HCT116 (cell line): ENCODE measurements around the gene RBCK1. TPM values are rescaled to one million over a fixed set of nuclear protein-coding genes. Genes with fewer than 3 reads are reported as not detected.

Source experiments
- ATAC-seq: fragments of 200-7000 bp; cut with Tn5 transposase; 2 replicates; pipeline ENCODE4 v1.9.1; 2020; ENCODE audit warnings: mild to moderate bottlenecking, moderate library complexity
- BruUV-seq: library from RNA; stranded (reverse); fragments of 400-500 nt; replicated peaks from 2 replicates; lab custom pipeline; 2021; lab: Mats Ljungman, UMichigan
- CTCF ChIA-PET: fragments of 300-600 bp; sonication (Branson Sonifier 250); formaldehyde crosslinking; loops from one replicate; lab custom pipeline; 2021; ENCODE audit warnings: antibody characterized with exemption; lab: Charles Lee
- POLR2A ChIA-PET: fragments of 300-600, 350-600 bp; sonication (Branson Sonifier 250); formaldehyde crosslinking; loops from one replicate; lab custom pipeline; 2021; ENCODE audit warnings: antibody characterized with exemption; lab: Charles Lee
- RAD21 ChIA-PET, 2 experiments: fragments of 300-600 bp; sonication (Branson Sonifier 250); formaldehyde crosslinking; loops; one replicate each; lab custom pipeline; 2023; ENCODE audit warnings: low total read pairs in 2 of 2; ENCODE audit not compliant: uncharacterized antibody in 2 of 2, unreplicated experiment in 2 of 2, low non-redundant PET in 1 of 2; lab: Charles Lee
- DNase-seq: peaks from one replicate; pipeline ENCODE4 v3.0.0-alpha.2; 2010; ENCODE audit warnings: low read depth, low spot score
- H2AFZ ChIP-seq: fragments of 200-600 bp; shearing (Covaris generic), sonication (generic); 2 replicates; pipeline ENCODE4 v1.6.1; 2017; ENCODE audit warnings: low read depth, mixed run types, mixed read lengths, antibody characterized with exemption, low read length; ENCODE audit not compliant: poor library complexity, severe bottlenecking
- H3K27ac ChIP-seq: 2 replicates; pipeline ENCODE4 v1.5.1; 2012; ENCODE audit warnings: low read depth, low read length
- H3K27me3 ChIP-seq: fragments of 200-600 bp; sonication (generic); 2 replicates; pipeline ENCODE4 v1.6.1; 2016; ENCODE audit warnings: mixed run types, low read length, mixed read lengths; ENCODE audit not compliant: insufficient read depth
- H3K36me3 ChIP-seq, 2 experiments: fragments of 200-500 bp in 1 of 2; fragments of 200-600 bp in 1 of 2; sonication (Bioruptor generic) in 1 of 2; sonication (generic) in 1 of 2; 2 replicates each; pipeline versions ENCODE4 v1.5.1 to v1.6.1; 2014 to 2016; ENCODE audit warnings: low read length in 2 of 2, inconsistent platforms in 1 of 2, mixed read lengths in 1 of 2, mixed run types in 1 of 2; ENCODE audit not compliant: insufficient read depth in 2 of 2, control insufficient read depth in 1 of 2
- H3K4me1 ChIP-seq, 2 experiments: fragments of 200-600 bp in 1 of 2; sonication (generic) in 1 of 2; 2 replicates each; pipeline versions ENCODE4 v1.5.1 to v1.6.1; 2012 to 2017; ENCODE audit warnings: low read length in 2 of 2, inconsistent platforms in 1 of 2, mild to moderate bottlenecking in 1 of 2, mixed read lengths in 1 of 2, mixed run types in 1 of 2, moderate library complexity in 1 of 2; ENCODE audit not compliant: insufficient read depth in 2 of 2, control insufficient read depth in 1 of 2
- H3K4me2 ChIP-seq: fragments of 200-600 bp; sonication (generic); 2 replicates; pipeline ENCODE4 v1.6.1; 2017; ENCODE audit warnings: mixed run types, low read length, mixed read lengths
- H3K4me3 ChIP-seq, 2 experiments: fragments of 200-600 bp in 1 of 2; sonication (generic) in 1 of 2; replicated peaks in 1 of 2; 2 replicates each; pipeline ENCODE4 v1.5.1; 2011 to 2016; ENCODE audit warnings: low read length in 2 of 2, control low read depth in 1 of 2, low read depth in 1 of 2, mild to moderate bottlenecking in 1 of 2, mixed read lengths in 1 of 2, mixed run types in 1 of 2
- H3K79me2 ChIP-seq: fragments of 200-600 bp; sonication (generic); 2 replicates; pipeline ENCODE4 v1.6.1; 2017; ENCODE audit warnings: mild to moderate bottlenecking, mixed run types, low read length, moderate library complexity, mixed read lengths; ENCODE audit not compliant: insufficient read depth
- H3K9ac ChIP-seq: fragments of 200-600 bp; sonication (generic); 2 replicates; pipeline ENCODE4 v1.6.1; 2016; ENCODE audit warnings: low read length, mixed read lengths
- H3K9me2 ChIP-seq: fragments of 200-600 bp; sonication (generic), shearing (Covaris generic); 2 replicates; pipeline ENCODE4 v1.6.1; 2017; ENCODE audit warnings: mixed run types, mild to moderate bottlenecking, moderate library complexity; ENCODE audit not compliant: insufficient read depth
- H3K9me3 ChIP-seq, 2 experiments: fragments of 200-500 bp in 1 of 2; fragments of 200-600 bp in 1 of 2; sonication (Bioruptor generic) in 1 of 2; sonication (generic) in 1 of 2; 2 replicates each; pipeline ENCODE4 v1.6.1; 2014 to 2017; ENCODE audit warnings: low read length in 2 of 2, mixed read lengths in 2 of 2, inconsistent platforms in 1 of 2, low read depth in 1 of 2, mild to moderate bottlenecking in 1 of 2, mixed run types in 1 of 2, moderate library complexity in 1 of 2; ENCODE audit not compliant: control insufficient read depth in 1 of 2, insufficient read depth in 1 of 2
- H4K20me1 ChIP-seq: fragments of 200-600 bp; sonication (generic), shearing (Covaris generic); 2 replicates; pipeline ENCODE4 v1.6.1; 2017; ENCODE audit warnings: mixed run types, mild to moderate bottlenecking, moderate library complexity; ENCODE audit not compliant: insufficient read depth
- ATF3 ChIP-seq: IDR thresholded peaks from 2 replicates; pipeline ENCODE4 v1.6.1; 2012
- CBX3 ChIP-seq: IDR thresholded peaks from 2 replicates; pipeline ENCODE4 v1.6.1; 2012; ENCODE audit warnings: low read depth
- EGR1 ChIP-seq: IDR thresholded peaks from 2 replicates; pipeline ENCODE4 v1.6.1; 2012; ENCODE audit warnings: low read depth
- FOSL1 ChIP-seq: IDR thresholded peaks from 2 replicates; pipeline ENCODE4 v1.6.1; 2012; ENCODE audit warnings: low read depth
- POLR2A ChIP-seq: IDR thresholded peaks from 2 replicates; pipeline ENCODE4 v1.7.0; 2011; ENCODE audit warnings: borderline replicate concordance; ENCODE audit not compliant: insufficient read depth, insufficient read length; ENCODE audit errors: extremely low read depth
- POLR2AphosphoS5 ChIP-seq: IDR thresholded peaks from 2 replicates; pipeline ENCODE4 v1.6.1; 2011; ENCODE audit warnings: mild to moderate bottlenecking, low read depth, low read length, moderate library complexity
- RAD21 ChIP-seq: IDR thresholded peaks from 2 replicates; pipeline ENCODE4 v1.6.1; 2012; ENCODE audit warnings: low read depth, mild to moderate bottlenecking
- SP1 ChIP-seq: IDR thresholded peaks from 2 replicates; pipeline ENCODE4 v1.6.1; 2012; ENCODE audit warnings: low read depth
- TCF7L2 ChIP-seq: IDR thresholded peaks from 2 replicates; pipeline ENCODE4 v1.7.0; 2011; ENCODE audit warnings: borderline replicate concordance, inconsistent platforms; ENCODE audit not compliant: insufficient read depth, insufficient read length; ENCODE audit errors: extremely low read depth
- ZFX ChIP-seq: fragments of 450-650 bp; IDR thresholded peaks from 2 replicates; pipeline ENCODE4 v1.6.1; 2017
- ZNF274 ChIP-seq: fragments of 200-500 bp; sonication (Bioruptor generic); IDR thresholded peaks from 2 replicates; pipeline ENCODE4 v1.6.1; 2014; ENCODE audit warnings: mild to moderate bottlenecking, low read depth, low read length, inconsistent platforms
- intact Hi-C: fragments of 100-400 bp; cut with micrococcal nuclease; formaldehyde crosslinking; loops from 2 replicates; pipeline ENCODE4 v1.10.0; 2022
- total RNA-seq: library from RNA; stranded (reverse); gene quantifications from one replicate; pipeline ENCODE4 v1.2.1, GENCODE V29; 2021; ENCODE audit not compliant: unreplicated experiment
- TF ChIP-seq, protein P1 (sequence below), 3 experiments: fragments of 200-600 bp in 1 of 3; sonication (generic) in 1 of 3; IDR thresholded peaks in 2 of 3; conservative IDR thresholded peaks in 1 of 3; 2 replicates each; pipeline ENCODE4 v1.5.1; 2012 to 2017; ENCODE audit warnings: low read depth in 2 of 3, low read length in 2 of 3, antibody characterized with exemption in 1 of 3, borderline replicate concordance in 1 of 3, control low read depth in 1 of 3, mild to moderate bottlenecking in 1 of 3, mixed read lengths in 1 of 3, mixed run types in 1 of 3, moderate library complexity in 1 of 3; ENCODE audit not compliant: insufficient read depth in 1 of 3
- TF ChIP-seq, protein P2 (sequence below): IDR thresholded peaks from 2 replicates; pipeline ENCODE4 v1.6.1; 2011; ENCODE audit warnings: mild to moderate bottlenecking, low read length, moderate library complexity; ENCODE audit not compliant: insufficient replicate concordance; ENCODE audit errors: extremely low read depth

Gene RBCK1
- total RNA-seq, 1 experiment from 2014 or later = 180 TPM

DNA sequence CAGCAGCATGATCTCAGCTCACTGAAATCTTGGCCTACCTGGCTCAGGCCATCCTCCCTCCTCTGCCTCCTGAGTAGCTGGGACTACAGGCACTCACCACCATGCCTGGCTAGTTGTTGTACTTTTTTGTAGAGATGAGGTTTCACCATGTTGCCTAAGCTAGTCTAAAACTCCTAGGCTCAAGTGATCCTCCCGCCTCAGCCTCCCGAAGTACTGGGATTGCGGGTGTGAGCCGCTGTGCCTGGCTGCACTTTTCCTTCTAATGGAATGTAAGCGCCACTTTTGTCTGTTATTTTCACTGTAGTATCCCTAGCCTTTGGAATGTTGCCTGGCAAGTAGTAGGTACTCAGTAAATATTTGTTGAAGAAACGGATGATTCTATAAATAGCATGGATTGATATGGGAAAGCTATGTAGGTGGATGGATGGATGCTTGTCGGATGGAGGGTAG is 37.9 kb upstream of the RBCK1 start:
- Histone ChIP-seq H3K9ac (peak overlapping the region; percentile 25), H3K4me3 (peak overlapping the region in 1 of 2 experiments; percentile 7; a peak in 2 of 4 replicates), H4K20me1 (no peaks in the 10 kb centered on the region), H3K4me2 (peak overlapping the region; percentile 39), H3K4me1 (peaks cover 77 to 81% of the 10 kb centered on the region in 2 experiments), H3K27ac (peak overlapping the region; percentile 84), H2AFZ (peak overlapping the region; percentile 46), H3K9me2 (no peaks in the 10 kb centered on the region), H3K36me3 (no peaks in the 10 kb centered on the region), H3K79me2 (no peaks in the 10 kb centered on the region), H3K27me3 (no peaks in the 10 kb centered on the region), H3K9me3 (no peaks in the 10 kb centered on the region)
- intact Hi-C loops = no loop called here
- BruUV-seq = no TSS peak
- TF ChIP-seq POLR2A (no peak), TCF7L2 (no peak), SP1 (no peak)
- ChIA-PET POLR2A (interaction anchor here (0.7 to 29.0 kb wide), 6 partner anchors 6 to 75 kb away, joined by 3 to 779 read pairs (median 324); partner anchors contain the start of genes NRSN2, RBCK1, SOX12 and TRIB3), RAD21 (interaction anchor here in 1 of 2 experiments (0.7 kb wide), 1 partner anchor 58 kb away, joined by 3 read pairs; no protein-coding TSS in a partner anchor), CTCF (interaction anchor here (2.6 kb wide), 1 partner anchor 15 kb away, joined by 6 read pairs; no protein-coding TSS in a partner anchor)
- no peak for ATAC-seq
- no peak for DNase-seq

DNA sequence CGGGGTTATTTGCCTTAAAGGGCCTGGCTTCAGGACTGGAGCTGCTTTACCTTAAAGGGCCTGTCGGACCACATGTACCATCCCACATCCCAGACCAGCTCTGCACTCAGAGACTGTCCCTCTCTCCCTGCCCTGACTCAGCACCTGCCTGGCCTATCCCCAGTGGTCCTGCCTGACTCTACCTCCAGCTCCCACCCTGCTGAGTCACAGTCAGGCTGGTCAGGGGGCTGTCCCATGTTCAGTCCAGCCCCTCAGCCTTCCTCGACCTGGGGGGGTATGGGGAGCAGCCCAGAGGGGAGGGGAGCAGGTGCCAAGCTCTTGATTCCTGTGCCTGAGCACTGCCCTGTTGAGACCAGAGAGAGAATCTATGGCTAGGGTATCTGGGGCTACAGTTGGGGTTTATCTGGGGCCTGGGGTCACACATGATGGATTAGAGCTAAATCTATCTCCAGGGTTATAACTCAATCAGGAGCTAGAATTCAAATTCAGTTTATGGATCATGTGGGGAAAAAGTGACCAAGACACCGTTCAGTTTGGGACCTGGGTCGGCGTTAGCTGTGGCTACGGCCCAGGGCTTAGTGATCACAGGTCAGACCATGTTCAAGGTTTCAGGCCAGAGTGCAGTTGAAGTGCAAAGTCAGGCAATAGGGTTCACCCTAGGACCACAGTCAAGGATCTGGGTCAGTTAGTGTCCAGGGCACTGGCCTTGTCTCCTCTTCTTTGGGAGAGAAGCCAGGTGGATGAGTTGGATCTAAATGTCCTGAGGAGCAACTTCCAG is 36.9 kb upstream of the RBCK1 start:
- H3K27ac ChIP-seq = peak overlapping the region; percentile 84
- ChIA-PET RAD21 (interaction anchor here in 1 of 2 experiments (1.0 kb wide), 1 partner anchor 9 kb away, joined by 5 read pairs; the partner anchor contains the start of gene TRIB3), POLR2A (interaction anchor here (0.8 to 29.0 kb wide), 9 partner anchors 7 to 173 kb away, joined by 3 to 779 read pairs (median 4); partner anchors contain the start of genes CSNK2A1, NRSN2, RBCK1 and SOX12), CTCF (interaction anchor here (1.0 to 2.6 kb wide), 3 partner anchors 8 to 16 kb away, joined by 3 to 10 read pairs (median 6); partner anchors contain the start of gene TRIB3)
- no peak overlapping the region for H2AFZ ChIP-seq
- peak overlapping the region; percentile 39 for H3K4me2 ChIP-seq
- no peaks in the 10 kb centered on the region for H3K79me2 ChIP-seq
- peaks cover 70 to 75% of the 10 kb centered on the region in 2 experiments for H3K4me1 ChIP-seq
- BruUV-seq = TSS peak; percentile 76
- no peaks in the 10 kb centered on the region for H3K9me3 ChIP-seq
- H4K20me1 ChIP-seq = no peaks in the 10 kb centered on the region
- DNase-seq (no peak), ATAC-seq (no peak)
- no peaks in the 10 kb centered on the region for H3K27me3 ChIP-seq
- H3K9me2 ChIP-seq = no peaks in the 10 kb centered on the region
- H3K9ac ChIP-seq = 0 out of 2 replicates have a peak overlapping the region, but pooled peaks have one; percentile 4
- no peak overlapping the region for H3K4me3 ChIP-seq
- no peaks in the 10 kb centered on the region for H3K36me3 ChIP-seq
- intact Hi-C loops = no loop called here
- TF ChIP-seq RAD21 (no peak), CBX3 (no peak), ZFX (0 out of 2 replicates have a peak, but pooled peaks have one; percentile 29), FOSL1 (no peak), POLR2A (peak; percentile 37), EGR1 (no peak), ZNF274 (no peak), ATF3 (no peak), POLR2AphosphoS5 (peak; percentile 35; the same call in 1 of the 2 replicates)
- TF ChIP-seq, protein P1, sequence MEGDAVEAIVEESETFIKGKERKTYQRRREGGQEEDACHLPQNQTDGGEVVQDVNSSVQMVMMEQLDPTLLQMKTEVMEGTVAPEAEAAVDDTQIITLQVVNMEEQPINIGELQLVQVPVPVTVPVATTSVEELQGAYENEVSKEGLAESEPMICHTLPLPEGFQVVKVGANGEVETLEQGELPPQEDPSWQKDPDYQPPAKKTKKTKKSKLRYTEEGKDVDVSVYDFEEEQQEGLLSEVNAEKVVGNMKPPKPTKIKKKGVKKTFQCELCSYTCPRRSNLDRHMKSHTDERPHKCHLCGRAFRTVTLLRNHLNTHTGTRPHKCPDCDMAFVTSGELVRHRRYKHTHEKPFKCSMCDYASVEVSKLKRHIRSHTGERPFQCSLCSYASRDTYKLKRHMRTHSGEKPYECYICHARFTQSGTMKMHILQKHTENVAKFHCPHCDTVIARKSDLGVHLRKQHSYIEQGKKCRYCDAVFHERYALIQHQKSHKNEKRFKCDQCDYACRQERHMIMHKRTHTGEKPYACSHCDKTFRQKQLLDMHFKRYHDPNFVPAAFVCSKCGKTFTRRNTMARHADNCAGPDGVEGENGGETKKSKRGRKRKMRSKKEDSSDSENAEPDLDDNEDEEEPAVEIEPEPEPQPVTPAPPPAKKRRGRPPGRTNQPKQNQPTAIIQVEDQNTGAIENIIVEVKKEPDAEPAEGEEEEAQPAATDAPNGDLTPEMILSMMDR (IDR thresholded peaks at IDR 0.05 in 2 of 3, conservative IDR thresholded peaks at IDR 0.05 in 1 of 3; ENCODE audit: borderline replicate concordance in 1 of 3, insufficient read depth in 1 of 3, low read depth in 2 of 3, low read length in 2 of 3) = no peak
- TF ChIP-seq, protein P2, sequence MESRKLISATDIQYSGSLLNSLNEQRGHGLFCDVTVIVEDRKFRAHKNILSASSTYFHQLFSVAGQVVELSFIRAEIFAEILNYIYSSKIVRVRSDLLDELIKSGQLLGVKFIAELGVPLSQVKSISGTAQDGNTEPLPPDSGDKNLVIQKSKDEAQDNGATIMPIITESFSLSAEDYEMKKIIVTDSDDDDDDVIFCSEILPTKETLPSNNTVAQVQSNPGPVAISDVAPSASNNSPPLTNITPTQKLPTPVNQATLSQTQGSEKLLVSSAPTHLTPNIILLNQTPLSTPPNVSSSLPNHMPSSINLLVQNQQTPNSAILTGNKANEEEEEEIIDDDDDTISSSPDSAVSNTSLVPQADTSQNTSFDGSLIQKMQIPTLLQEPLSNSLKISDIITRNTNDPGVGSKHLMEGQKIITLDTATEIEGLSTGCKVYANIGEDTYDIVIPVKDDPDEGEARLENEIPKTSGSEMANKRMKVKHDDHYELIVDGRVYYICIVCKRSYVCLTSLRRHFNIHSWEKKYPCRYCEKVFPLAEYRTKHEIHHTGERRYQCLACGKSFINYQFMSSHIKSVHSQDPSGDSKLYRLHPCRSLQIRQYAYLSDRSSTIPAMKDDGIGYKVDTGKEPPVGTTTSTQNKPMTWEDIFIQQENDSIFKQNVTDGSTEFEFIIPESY = no peak
